GM23338 (cell line): ENCODE results near the gene RETNLB.

ENCODE experiments used
- CTCF ChIP-seq, 2 experiments: fragments of 200-600 bp in 1 of 2; sonication (generic) in 1 of 2; conservative IDR thresholded peaks; 2 replicates each; pipeline versions ENCODE4 v1.5.1 to v1.6.1; 2016 to 2017; ENCODE audit warnings: antibody characterized with exemption in 2 of 2, low read depth in 2 of 2, mild to moderate bottlenecking in 2 of 2, moderate library complexity in 1 of 2
- NANOG ChIP-seq: IDR thresholded peaks from 2 replicates; pipeline ENCODE4 v1.6.1; 2016; ENCODE audit warnings: antibody characterized with exemption, borderline replicate concordance
- REST ChIP-seq: IDR thresholded peaks from one replicate; pipeline ENCODE4 v1.6.1; 2018; ENCODE audit warnings: antibody characterized with exemption; ENCODE audit not compliant: unreplicated experiment

DNA sequence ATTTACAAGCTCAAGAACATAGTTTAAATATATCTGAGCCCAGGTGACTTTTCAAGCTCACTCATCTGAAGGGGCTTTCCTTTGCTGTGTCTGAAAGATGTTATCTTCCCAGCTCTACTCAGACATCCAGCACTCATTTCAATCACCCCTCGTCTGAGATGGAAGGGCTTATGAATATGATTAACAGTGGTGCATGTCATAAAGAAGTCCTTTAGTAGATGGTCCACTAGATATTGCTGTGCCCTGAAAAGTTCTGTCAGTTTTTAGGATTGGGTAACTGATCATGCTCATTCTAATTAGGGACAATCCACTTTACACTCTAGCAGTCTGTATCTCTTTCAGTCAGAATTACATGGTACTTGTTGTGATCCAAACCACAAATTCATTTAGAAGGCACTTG is 28.3 kb downstream of the RETNLB start:
- TF ChIP-seq REST, result no peak
- TF ChIP-seq CTCF (conservative IDR thresholded peaks at IDR 0.05; ENCODE audit: low read depth in 2 of 2), result no peak
- TF ChIP-seq NANOG, result no peak
